GM18505 (cell line): ENCODE results near the gene KCNK1.

Experiments
- ATAC-seq: cut with Tn5 transposase; IDR thresholded peaks from one replicate; pipeline ENCODE4 v1.9.1; 2021; ENCODE audit not compliant: unreplicated experiment
- POLR2A ChIP-seq: IDR thresholded peaks from 4 replicates; pipeline ENCODE4 v1.6.1; 2011; ENCODE audit warnings: borderline replicate concordance; ENCODE audit not compliant: insufficient read depth, insufficient read length; ENCODE audit errors: extremely low read depth

The KCNK1 gene

DNA sequence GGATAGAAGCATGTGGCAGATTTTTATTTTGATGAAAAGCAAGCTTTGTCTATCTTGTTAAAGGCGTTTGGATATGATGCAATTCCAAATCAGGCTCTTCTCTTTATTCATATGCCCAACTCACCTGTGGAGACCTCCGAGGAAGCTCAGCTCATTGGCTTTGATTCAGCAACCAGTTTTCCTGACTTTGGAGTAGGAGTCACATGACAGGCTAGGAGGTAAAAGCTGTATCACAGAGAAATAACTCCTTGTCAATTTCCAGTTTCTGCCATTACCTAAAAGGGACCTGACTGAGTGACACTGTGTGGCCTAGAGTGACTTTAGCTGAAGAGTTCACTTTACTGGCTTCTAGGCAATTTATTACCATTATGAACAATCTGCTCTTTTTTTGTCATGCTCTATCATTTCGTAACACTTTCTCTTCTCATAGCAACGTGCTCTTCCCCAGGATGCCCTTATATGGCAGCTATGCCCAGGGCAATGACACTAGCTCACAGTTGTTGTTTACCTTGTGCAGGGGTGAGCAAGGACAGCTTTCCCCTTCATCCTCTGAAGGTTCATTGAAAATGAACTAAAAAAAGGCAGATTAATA, 107.2 kb downstream of the KCNK1 start:
- no peak for TF ChIP-seq POLR2A
- no peak for ATAC-seq
